WERI-Rb-1 (cell line): ENCODE data around the gene GRIK4.

Experiments used
- DNase-seq: peaks from one replicate; pipeline ENCODE4 v3.0.0-alpha.2; 2020
- H3K27ac ChIP-seq: fragments of 250-450 bp; sonication (Bioruptor Pico); 2 replicates; pipeline ENCODE4 v1.5.1; 2020; ENCODE audit warnings: mild to moderate bottlenecking, moderate library complexity
- H3K27me3 ChIP-seq: fragments of 250-450 bp; sonication (Bioruptor Pico); 2 replicates; pipeline ENCODE4 v1.5.1; 2021; ENCODE audit warnings: mild to moderate bottlenecking, low read depth, moderate library complexity; ENCODE audit not compliant: insufficient read depth, severe bottlenecking
- H3K36me3 ChIP-seq: fragments of 250-450 bp; sonication (Bioruptor Pico); 2 replicates; pipeline ENCODE4 v1.5.1; 2020; ENCODE audit warnings: mild to moderate bottlenecking, moderate library complexity
- H3K4me3 ChIP-seq: 2 replicates; pipeline ENCODE4 v1.5.1; 2011; ENCODE audit warnings: low read depth, mild to moderate bottlenecking, control low read depth, low read length
- H3K9me3 ChIP-seq: fragments of 250-450 bp; sonication (Bioruptor Pico); 2 replicates; pipeline ENCODE4 v1.5.1; 2021; ENCODE audit warnings: mild to moderate bottlenecking, moderate library complexity; ENCODE audit not compliant: severe bottlenecking
- TF ChIP-seq, protein P1 (sequence below): IDR thresholded peaks from 2 replicates; pipeline ENCODE4 v1.5.1; 2011; ENCODE audit warnings: low read depth, mild to moderate bottlenecking, control low read depth, inconsistent platforms, low read length

Gene GRIK4

DNA sequence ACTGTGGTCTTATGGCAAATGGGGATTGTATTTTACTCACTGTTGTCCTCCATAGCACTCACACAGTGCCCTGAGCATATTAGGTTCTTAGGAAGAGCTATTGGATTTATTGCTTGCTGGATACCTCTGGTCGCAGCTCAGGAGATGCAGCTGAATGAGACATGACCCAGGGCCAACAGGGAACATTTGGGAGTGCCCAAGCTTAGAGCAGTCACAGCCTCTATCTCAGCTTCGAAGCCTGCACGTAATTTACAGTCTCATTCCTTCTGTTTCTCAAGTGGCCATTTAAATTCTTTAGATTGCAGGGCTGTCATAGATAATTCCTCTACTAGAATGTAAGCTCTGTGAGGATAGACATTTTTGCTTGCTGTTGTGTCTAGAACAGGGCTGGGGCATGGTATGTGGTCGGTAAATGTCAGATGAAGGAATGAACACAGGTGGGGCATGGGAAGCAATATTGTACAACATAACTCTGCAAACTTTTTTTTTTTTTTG lies 192.8 kb downstream of the GRIK4 start:
- H3K4me3 ChIP-seq: no peak overlapping the region
- no peak for DNase-seq
- H3K36me3 ChIP-seq: no peaks in the 10 kb centered on the region
- no peak overlapping the region for H3K27ac ChIP-seq
- no peaks in the 10 kb centered on the region for H3K9me3 ChIP-seq
- no peaks in the 10 kb centered on the region for H3K27me3 ChIP-seq
- TF ChIP-seq, protein P1, sequence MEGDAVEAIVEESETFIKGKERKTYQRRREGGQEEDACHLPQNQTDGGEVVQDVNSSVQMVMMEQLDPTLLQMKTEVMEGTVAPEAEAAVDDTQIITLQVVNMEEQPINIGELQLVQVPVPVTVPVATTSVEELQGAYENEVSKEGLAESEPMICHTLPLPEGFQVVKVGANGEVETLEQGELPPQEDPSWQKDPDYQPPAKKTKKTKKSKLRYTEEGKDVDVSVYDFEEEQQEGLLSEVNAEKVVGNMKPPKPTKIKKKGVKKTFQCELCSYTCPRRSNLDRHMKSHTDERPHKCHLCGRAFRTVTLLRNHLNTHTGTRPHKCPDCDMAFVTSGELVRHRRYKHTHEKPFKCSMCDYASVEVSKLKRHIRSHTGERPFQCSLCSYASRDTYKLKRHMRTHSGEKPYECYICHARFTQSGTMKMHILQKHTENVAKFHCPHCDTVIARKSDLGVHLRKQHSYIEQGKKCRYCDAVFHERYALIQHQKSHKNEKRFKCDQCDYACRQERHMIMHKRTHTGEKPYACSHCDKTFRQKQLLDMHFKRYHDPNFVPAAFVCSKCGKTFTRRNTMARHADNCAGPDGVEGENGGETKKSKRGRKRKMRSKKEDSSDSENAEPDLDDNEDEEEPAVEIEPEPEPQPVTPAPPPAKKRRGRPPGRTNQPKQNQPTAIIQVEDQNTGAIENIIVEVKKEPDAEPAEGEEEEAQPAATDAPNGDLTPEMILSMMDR: no peak

DNA sequence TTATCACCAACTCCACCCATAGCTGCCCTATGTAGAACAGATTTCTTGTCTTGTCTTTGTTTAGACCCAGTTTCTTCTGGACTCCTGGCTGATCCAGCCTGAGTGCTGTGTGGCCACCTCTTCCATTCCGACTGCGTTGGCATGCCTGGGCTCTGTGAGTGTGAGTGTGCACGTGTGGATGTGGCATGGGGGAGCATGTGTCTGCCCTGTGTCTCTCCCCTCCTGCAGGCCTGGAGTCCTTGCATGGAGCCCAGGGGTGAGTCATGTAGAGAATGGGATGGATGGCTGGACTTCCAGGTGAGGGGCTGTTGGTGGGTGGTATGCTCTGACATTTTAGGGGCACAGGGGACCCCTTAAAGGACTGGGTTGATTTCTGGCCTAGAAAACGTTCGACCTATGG lies 194.7 kb downstream of the GRIK4 start:
- H3K9me3 ChIP-seq: no peaks in the 10 kb centered on the region
- TF ChIP-seq, protein P1: no peak
- H3K4me3 ChIP-seq: no peak overlapping the region
- H3K27ac ChIP-seq: no peak overlapping the region
- DNase-seq: no peak
- H3K36me3 ChIP-seq: no peaks in the 10 kb centered on the region
- H3K27me3 ChIP-seq: no peaks in the 10 kb centered on the region

DNA sequence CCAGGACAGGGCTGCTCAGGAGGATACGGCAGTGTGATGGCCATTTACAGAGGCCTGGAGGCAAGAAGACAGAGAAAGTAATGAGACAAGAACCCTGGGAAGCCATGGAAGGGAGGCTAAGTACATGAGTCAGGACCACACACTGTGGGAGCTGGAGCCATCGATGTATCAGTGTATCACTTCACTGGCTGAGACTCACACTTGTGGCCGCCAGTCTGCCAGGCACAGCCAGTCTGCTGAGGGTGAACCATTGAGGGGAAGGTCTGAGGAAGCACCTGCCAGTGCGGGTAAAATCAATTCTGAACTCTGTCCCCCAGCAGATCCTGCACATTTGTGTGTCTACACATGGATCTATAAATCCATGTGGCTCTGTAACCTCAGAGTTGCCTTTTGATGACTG lies 195.6 kb downstream of the GRIK4 start:
- H3K27me3 ChIP-seq: no peaks in the 10 kb centered on the region
- DNase-seq: no peak
- H3K27ac ChIP-seq: no peak overlapping the region
- TF ChIP-seq, protein P1: no peak
- no peaks in the 10 kb centered on the region for H3K36me3 ChIP-seq
- no peak overlapping the region for H3K4me3 ChIP-seq
- no peaks in the 10 kb centered on the region for H3K9me3 ChIP-seq

DNA sequence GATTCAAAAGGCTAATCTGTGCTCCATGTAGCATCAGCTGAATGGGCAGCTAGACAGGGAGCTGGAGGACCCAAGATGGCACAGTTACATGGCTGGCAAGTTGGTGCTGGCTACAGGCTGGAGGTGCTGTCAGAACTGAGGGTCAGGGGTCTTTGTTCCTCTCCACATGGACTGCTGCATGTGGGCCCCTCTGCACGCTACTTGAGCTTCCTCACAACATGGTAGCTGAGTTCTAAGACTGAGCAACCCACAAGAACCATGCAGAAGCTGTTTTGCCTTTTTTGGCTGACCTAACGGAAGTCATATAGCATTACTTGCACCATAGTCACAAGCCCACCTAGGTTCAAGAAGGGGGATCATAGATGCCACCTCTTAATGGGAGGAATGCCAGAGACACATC lies 196.1 kb downstream of the GRIK4 start:
- TF ChIP-seq, protein P1: no peak
- Histone ChIP-seq H3K4me3 (no peak overlapping the region), H3K27ac (no peak overlapping the region), H3K9me3 (no peaks in the 10 kb centered on the region), H3K27me3 (no peaks in the 10 kb centered on the region), H3K36me3 (no peaks in the 10 kb centered on the region)
- DNase-seq: no peak

DNA sequence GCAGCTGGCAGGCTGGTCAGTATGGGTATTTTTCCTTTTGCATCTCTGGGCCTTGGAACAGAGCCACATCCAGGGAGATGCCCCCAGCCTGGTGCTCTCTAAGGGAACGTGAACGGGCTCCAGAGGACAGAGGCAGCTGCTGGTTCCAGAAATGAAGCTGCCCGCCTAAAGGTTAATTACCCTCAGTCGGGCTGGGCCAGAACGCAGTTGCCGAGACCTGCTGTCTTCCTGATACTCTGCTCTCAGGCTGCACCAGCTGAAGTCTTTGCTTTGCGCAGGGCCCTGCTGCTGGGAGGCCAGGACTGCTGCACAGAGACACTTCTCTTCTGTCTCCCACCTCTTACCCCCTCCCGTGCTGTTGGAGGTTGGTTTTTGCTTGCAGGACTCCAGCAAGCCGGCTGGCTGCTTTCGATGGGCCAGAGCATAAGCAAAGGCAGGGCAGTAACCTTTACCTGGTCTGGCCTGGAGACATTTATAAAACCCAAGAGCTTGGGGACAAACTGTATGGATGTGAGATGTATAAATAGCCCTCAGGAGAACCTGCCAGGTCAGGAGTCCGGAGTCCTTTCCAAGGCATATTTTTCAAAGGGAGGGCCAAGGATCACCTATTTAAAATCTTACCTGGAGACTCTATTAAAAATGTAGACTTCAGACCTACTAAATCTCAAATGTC lies 197.1 kb downstream of the GRIK4 start:
- Histone ChIP-seq H3K4me3 (no peak overlapping the region), H3K27ac (no peak overlapping the region), H3K36me3 (no peaks in the 10 kb centered on the region), H3K9me3 (no peaks in the 10 kb centered on the region), H3K27me3 (no peaks in the 10 kb centered on the region)
- TF ChIP-seq, protein P1: no peak
- no peak for DNase-seq

- no peaks in the 10 kb centered on the region for H3K27me3 ChIP-seq
Measured at GRCh38 chr11:120709808-120710207, 198.3 kb downstream of the GRIK4 start.

More at GRCh38 chr11:120709808-120710207, 198.3 kb downstream of the GRIK4 start:
- Histone ChIP-seq H3K4me3 (no peak overlapping the region), H3K27ac (no peak overlapping the region), H3K36me3 (no peaks in the 10 kb centered on the region), H3K9me3 (no peaks in the 10 kb centered on the region)
- TF ChIP-seq, protein P1: no peak
- DNase-seq: no peak
